HL-60 (cell line): ENCODE data around the gene SUN2.

Source experiments
- CTCF ChIP-seq: IDR thresholded peaks from one replicate; pipeline ENCODE4 v1.5.1; 2011; ENCODE audit warnings: low read length, control low read depth, inconsistent platforms; ENCODE audit not compliant: insufficient read depth
- POLR2AphosphoS5 ChIP-seq: IDR thresholded peaks from 2 replicates; pipeline ENCODE4 v1.6.1; 2012; ENCODE audit warnings: low read depth

GRCh38 chr22:38754751-38755154 is 1.0 kb downstream of the SUN2 start:
- TF ChIP-seq POLR2AphosphoS5 (peak; percentile 9; the same call in 1 of the 2 replicates), CTCF (no peak)
